HepG2 (cell line): ENCODE data around the gene MYO1G. TPM values are rescaled to one million over a fixed set of nuclear protein-coding genes. Genes with fewer than 3 reads are reported as not detected.
A peak's percentile ranks its signal among the peaks of the same experiment; 100 is the strongest.

ENCODE experiments used
- GABPA ChIP-seq, 2 experiments: IDR thresholded peaks; 2 replicates each; pipeline ENCODE4 v1.6.1; 2011 to 2016; ENCODE audit warnings: low read depth in 2 of 2, low read length in 1 of 2, missing biosample characterization in 1 of 2, missing genetic modification characterization in 1 of 2
- GABPB1 ChIP-seq: IDR thresholded peaks from 2 replicates; pipeline ENCODE4 v1.6.1; 2016; ENCODE audit warnings: mild to moderate bottlenecking, missing genetic modification reagents, moderate library complexity, missing compliant biosample characterization
- HOXA7 ChIP-seq: sonication (generic); formaldehyde crosslinking; IDR thresholded peaks from 2 replicates; pipeline ENCODE4 v1.8.1; 2022; ENCODE audit warnings: mild to moderate bottlenecking, missing genetic modification reagents, moderate library complexity
- KAT7 ChIP-seq: IDR thresholded peaks from 2 replicates; pipeline ENCODE4 v1.6.1; 2018; ENCODE audit warnings: borderline replicate concordance, missing compliant biosample characterization
- MEF2D ChIP-seq: sonication (generic); formaldehyde crosslinking; IDR thresholded peaks from 2 replicates; pipeline ENCODE4 v1.5.1; 2020; ENCODE audit warnings: mild to moderate bottlenecking, missing genetic modification reagents
- SALL1 ChIP-seq: sonication (generic); formaldehyde crosslinking; IDR thresholded peaks from 2 replicates; pipeline ENCODE4 v1.8.0; 2022; ENCODE audit warnings: mild to moderate bottlenecking, missing genetic modification reagents
- SMAD3 ChIP-seq: sonication (generic); formaldehyde crosslinking; IDR thresholded peaks from 2 replicates; pipeline ENCODE4 v1.4.0; 2020; ENCODE audit warnings: missing genetic modification reagents
- SMYD3 ChIP-seq: sonication (generic); formaldehyde crosslinking; IDR thresholded peaks from 2 replicates; pipeline ENCODE4 v1.8.1; 2023; ENCODE audit warnings: mild to moderate bottlenecking, missing genetic modification reagents
- SUZ12 ChIP-seq: fragments of 150-350 bp; IDR thresholded peaks from 2 replicates; pipeline ENCODE4 v1.6.1; 2014; ENCODE audit warnings: low read depth, low read length
- ZBTB25 ChIP-seq: IDR thresholded peaks from 2 replicates; pipeline ENCODE4 v1.6.1; 2018; ENCODE audit warnings: missing genetic modification reagents
- ZEB1 ChIP-seq: IDR thresholded peaks from 2 replicates; pipeline ENCODE4 v1.6.1; 2012; ENCODE audit warnings: mild to moderate bottlenecking, low read depth, inconsistent platforms; ENCODE audit not compliant: insufficient replicate concordance
- ZFY ChIP-seq: sonication (generic); formaldehyde crosslinking; IDR thresholded peaks from 2 replicates; pipeline ENCODE4 v1.4.0; 2020; ENCODE audit warnings: missing genetic modification reagents
- ZMYM4 ChIP-seq: sonication (generic); formaldehyde crosslinking; IDR thresholded peaks from 2 replicates; pipeline ENCODE4 v1.8.1; 2023; ENCODE audit warnings: mild to moderate bottlenecking, missing genetic modification reagents
- ZNF430 ChIP-seq: sonication (generic); formaldehyde crosslinking; IDR thresholded peaks from 2 replicates; pipeline ENCODE4 v1.9.0; 2021; ENCODE audit warnings: mild to moderate bottlenecking, missing genetic modification reagents
- ZNF550 ChIP-seq: sonication (generic); formaldehyde crosslinking; IDR thresholded peaks from 2 replicates; pipeline ENCODE4 v1.4.0; 2020; ENCODE audit warnings: mild to moderate bottlenecking, missing genetic modification reagents, borderline replicate concordance
- ZNF790 ChIP-seq: sonication (generic); formaldehyde crosslinking; IDR thresholded peaks from 2 replicates; pipeline ENCODE4 v1.8.0; 2022; ENCODE audit warnings: missing genetic modification reagents, mild to moderate bottlenecking, borderline replicate concordance
- polyA plus RNA-seq, 8 experiments: library from polyadenylated mRNA; depleted of rRNA in 3 of 8; stranded (reverse) in 7 of 8; unstranded in 1 of 8; fragments of >200 nt; fragmentation: Illumina TruSeq in 4 of 8; extraction: Trizol in 4 of 8; gene quantifications; 2 replicates each; pipeline versions ENCODE4 v1.2.1 to v1.2.3, GENCODE V29; 2011 to 2016; ENCODE audit warnings: low read depth in 4 of 8, missing spikeins in 1 of 8, mixed read lengths in 1 of 8; ENCODE audit not compliant: insufficient read depth in 1 of 8
- total RNA-seq, 5 experiments: library from RNA; depleted of rRNA; stranded (reverse); fragments of >200 nt; fragmentation: Illumina TruSeq; extraction: Trizol; gene quantifications; 2 replicates each; pipeline ENCODE4 v1.2.3, GENCODE V29; 2016; ENCODE audit warnings: low read depth in 1 of 5
- TF ChIP-seq, protein P1 (sequence below): sonication (generic); formaldehyde crosslinking; IDR thresholded peaks from 2 replicates; pipeline ENCODE4 v1.8.0; 2023; ENCODE audit warnings: mild to moderate bottlenecking, missing genetic modification reagents
- TF ChIP-seq, protein P2 (sequence below): sonication (generic); formaldehyde crosslinking; IDR thresholded peaks from 2 replicates; pipeline ENCODE4 v1.5.0; 2020; ENCODE audit warnings: missing genetic modification reagents
- TF ChIP-seq, protein P3 (sequence below): sonication (generic); formaldehyde crosslinking; IDR thresholded peaks from 2 replicates; pipeline ENCODE4 v1.5.0; 2020; ENCODE audit warnings: mild to moderate bottlenecking, missing genetic modification reagents
- TF ChIP-seq, protein P4 (sequence below): sonication (generic); formaldehyde crosslinking; IDR thresholded peaks from 2 replicates; pipeline ENCODE4 v1.5.1; 2020; ENCODE audit warnings: missing genetic modification reagents, mild to moderate bottlenecking, borderline replicate concordance

Gene MYO1G
- total and polyA plus RNA-seq, 2 of the 13 experiments (the other 11 are each of a cell fraction or from before 2014, with no cell fraction given), result 0.29 to 1.1 TPM

GRCh38 chr7:45000093-45001032 lies 21.5 kb upstream of the MYO1G start, which contains the start of gene CCM2 (continued):
- TF ChIP-seq, protein P1, sequence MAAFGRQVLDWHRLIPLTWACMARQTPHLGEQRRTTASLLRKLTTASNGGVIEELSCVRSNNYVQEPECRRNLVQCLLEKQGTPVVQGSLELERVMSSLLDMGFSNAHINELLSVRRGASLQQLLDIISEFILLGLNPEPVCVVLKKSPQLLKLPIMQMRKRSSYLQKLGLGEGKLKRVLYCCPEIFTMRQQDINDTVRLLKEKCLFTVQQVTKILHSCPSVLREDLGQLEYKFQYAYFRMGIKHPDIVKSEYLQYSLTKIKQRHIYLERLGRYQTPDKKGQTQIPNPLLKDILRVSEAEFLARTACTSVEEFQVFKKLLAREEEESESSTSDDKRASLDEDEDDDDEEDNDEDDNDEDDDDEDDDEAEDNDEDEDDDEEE (CRISPR knock-in tag), result no peak
- TF ChIP-seq GABPA (IDR thresholded peaks at IDR 0.05; ENCODE audit: low read depth, low read length), result 0 out of 2 replicates have a peak, but pooled peaks have one; percentile 1
- TF ChIP-seq GABPA (CRISPR knock-in tag; IDR thresholded peaks at IDR 0.05; ENCODE audit: low read depth), result 0 out of 2 replicates have a peak, but pooled peaks have one; percentile 16
- no peak for TF ChIP-seq SMYD3 (CRISPR knock-in tag)
- TF ChIP-seq ZNF790 (CRISPR knock-in tag), result no peak
- TF ChIP-seq MEF2D (CRISPR knock-in tag), result no peak
- peak; percentile 38; the same call in 1 of the 2 replicates for TF ChIP-seq SALL1 (CRISPR knock-in tag)
- 0 out of 2 replicates have a peak, but pooled peaks have one; percentile 19 for TF ChIP-seq ZNF430
- TF ChIP-seq, protein P2, sequence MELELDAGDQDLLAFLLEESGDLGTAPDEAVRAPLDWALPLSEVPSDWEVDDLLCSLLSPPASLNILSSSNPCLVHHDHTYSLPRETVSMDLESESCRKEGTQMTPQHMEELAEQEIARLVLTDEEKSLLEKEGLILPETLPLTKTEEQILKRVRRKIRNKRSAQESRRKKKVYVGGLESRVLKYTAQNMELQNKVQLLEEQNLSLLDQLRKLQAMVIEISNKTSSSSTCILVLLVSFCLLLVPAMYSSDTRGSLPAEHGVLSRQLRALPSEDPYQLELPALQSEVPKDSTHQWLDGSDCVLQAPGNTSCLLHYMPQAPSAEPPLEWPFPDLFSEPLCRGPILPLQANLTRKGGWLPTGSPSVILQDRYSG, result no peak
- TF ChIP-seq, protein P3, sequence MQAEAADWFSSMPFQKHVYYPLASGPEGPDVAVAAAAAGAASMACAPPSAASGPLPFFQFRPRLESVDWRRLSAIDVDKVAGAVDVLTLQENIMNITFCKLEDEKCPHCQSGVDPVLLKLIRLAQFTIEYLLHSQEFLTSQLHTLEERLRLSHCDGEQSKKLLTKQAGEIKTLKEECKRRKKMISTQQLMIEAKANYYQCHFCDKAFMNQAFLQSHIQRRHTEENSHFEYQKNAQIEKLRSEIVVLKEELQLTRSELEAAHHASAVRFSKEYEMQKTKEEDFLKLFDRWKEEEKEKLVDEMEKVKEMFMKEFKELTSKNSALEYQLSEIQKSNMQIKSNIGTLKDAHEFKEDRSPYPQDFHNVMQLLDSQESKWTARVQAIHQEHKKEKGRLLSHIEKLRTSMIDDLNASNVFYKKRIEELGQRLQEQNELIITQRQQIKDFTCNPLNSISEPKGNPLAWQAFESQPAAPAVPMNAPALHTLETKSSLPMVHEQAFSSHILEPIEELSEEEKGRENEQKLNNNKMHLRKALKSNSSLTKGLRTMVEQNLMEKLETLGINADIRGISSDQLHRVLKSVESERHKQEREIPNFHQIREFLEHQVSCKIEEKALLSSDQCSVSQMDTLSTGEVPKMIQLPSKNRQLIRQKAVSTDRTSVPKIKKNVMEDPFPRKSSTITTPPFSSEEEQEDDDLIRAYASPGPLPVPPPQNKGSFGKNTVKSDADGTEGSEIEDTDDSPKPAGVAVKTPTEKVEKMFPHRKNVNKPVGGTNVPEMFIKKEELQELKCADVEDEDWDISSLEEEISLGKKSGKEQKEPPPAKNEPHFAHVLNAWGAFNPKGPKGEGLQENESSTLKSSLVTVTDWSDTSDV (CRISPR knock-in tag), result no peak
- peak; percentile 32 for TF ChIP-seq GABPB1
- TF ChIP-seq ZFY (CRISPR knock-in tag), result peak; percentile 56
- TF ChIP-seq, protein P4, sequence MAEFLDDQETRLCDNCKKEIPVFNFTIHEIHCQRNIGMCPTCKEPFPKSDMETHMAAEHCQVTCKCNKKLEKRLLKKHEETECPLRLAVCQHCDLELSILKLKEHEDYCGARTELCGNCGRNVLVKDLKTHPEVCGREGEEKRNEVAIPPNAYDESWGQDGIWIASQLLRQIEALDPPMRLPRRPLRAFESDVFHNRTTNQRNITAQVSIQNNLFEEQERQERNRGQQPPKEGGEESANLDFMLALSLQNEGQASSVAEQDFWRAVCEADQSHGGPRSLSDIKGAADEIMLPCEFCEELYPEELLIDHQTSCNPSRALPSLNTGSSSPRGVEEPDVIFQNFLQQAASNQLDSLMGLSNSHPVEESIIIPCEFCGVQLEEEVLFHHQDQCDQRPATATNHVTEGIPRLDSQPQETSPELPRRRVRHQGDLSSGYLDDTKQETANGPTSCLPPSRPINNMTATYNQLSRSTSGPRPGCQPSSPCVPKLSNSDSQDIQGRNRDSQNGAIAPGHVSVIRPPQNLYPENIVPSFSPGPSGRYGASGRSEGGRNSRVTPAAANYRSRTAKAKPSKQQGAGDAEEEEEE (CRISPR knock-in tag), result no peak
- 0 out of 2 replicates have a peak, but pooled peaks have one; percentile 20 for TF ChIP-seq KAT7 (CRISPR knock-in tag)
- no peak for TF ChIP-seq HOXA7
- TF ChIP-seq ZEB1, result no peak
- no peak for TF ChIP-seq ZMYM4 (CRISPR knock-in tag)
- no peak for TF ChIP-seq SUZ12
- TF ChIP-seq ZNF550 (CRISPR knock-in tag), result no peak
- 0 out of 2 replicates have a peak, but pooled peaks have one; percentile 23 for TF ChIP-seq SMAD3 (CRISPR knock-in tag)
- TF ChIP-seq ZBTB25, result peak; percentile 37; the same call in 1 of the 2 replicates
